ENCODE measurements around the gene DEFB121. TPM values are rescaled to one million over a fixed set of nuclear protein-coding genes. Genes with fewer than 3 reads are reported as not detected.

DEFB121 gene
- polyA plus RNA-seq, 1 of the 3 experiments (the other 2 are of a cell fraction) = not detected

- TF ChIP-seq MXI1 (IDR thresholded peaks at IDR 0.05; ENCODE audit: low read depth, low read length) = no peak
Observed at GRCh38 chr20:31414381-31414780, 8.4 kb upstream of the DEFB121 start (continued).

- no peaks in the 10 kb centered on the region for H3K9me3 ChIP-seq
- H3K79me2 ChIP-seq (ENCODE audit: insufficient read depth) = no peaks in the 10 kb centered on the region
- H2AFZ ChIP-seq (ENCODE audit: low read depth) = no peak overlapping the region
- no peak overlapping the region for H3K4me3 ChIP-seq (ENCODE audit: low read depth in 2 of 2, low read length in 1 of 2)
- no peaks in the 10 kb centered on the region; the same call in 1 of the 2 replicates for H3K27me3 ChIP-seq (ENCODE audit: insufficient read depth)
- no peaks in the 10 kb centered on the region for H3K4me1 ChIP-seq (ENCODE audit: control insufficient read depth in 1 of 2, insufficient read depth in 2 of 2, low read depth in 1 of 2, low read length in 1 of 2)
- CTCF ChIA-PET = no interaction called here
- H3K9me2 ChIP-seq = no peaks in the 10 kb centered on the region
- H3K36me3 ChIP-seq (replicated peaks in 1 of 2; ENCODE audit: control insufficient read depth in 1 of 2, insufficient read depth in 2 of 2, low read length in 1 of 2) = no peaks in the 10 kb centered on the region
- H3F3A ChIP-seq (replicated peaks; ENCODE audit: insufficient read depth) = no peaks in the 10 kb centered on the region
- H3K27ac ChIP-seq (ENCODE audit: low read depth in 2 of 2, low read length in 1 of 2) = no peak overlapping the region
- H4K20me1 ChIP-seq (ENCODE audit: insufficient read depth) = no peaks in the 10 kb centered on the region
- no peak overlapping the region for H3K4me2 ChIP-seq
- no peak for DNase-seq
- TF ChIP-seq FOSL2 (IDR thresholded peaks at IDR 0.05; ENCODE audit: borderline replicate concordance, low read depth) (no peak), MAX (IDR thresholded peaks at IDR 0.05; ENCODE audit: low read depth) (no peak), EZH2phosphoT487 (IDR thresholded peaks at IDR 0.05; ENCODE audit: borderline replicate concordance, low read depth) (no peak), RFX5 (IDR thresholded peaks at IDR 0.05; ENCODE audit: low read length) (no peak), RCOR1 (IDR thresholded peaks at IDR 0.05; ENCODE audit: low read length) (no peak), RAD21 (IDR thresholded peaks at IDR 0.05; ENCODE audit: low read length) (no peak), SIN3A (IDR thresholded peaks at IDR 0.05; ENCODE audit: borderline replicate concordance, low read depth, low read length) (no peak), CTCF (IDR thresholded peaks at IDR 0.05) (no peak), SMC3 (IDR thresholded peaks at IDR 0.05; ENCODE audit: low read depth, low read length) (no peak), YY1 (IDR thresholded peaks at IDR 0.05; ENCODE audit: low read depth) (no peak), IRF3 (IDR thresholded peaks at IDR 0.05; ENCODE audit: low read depth, low read length) (no peak)
- POLR2A ChIA-PET = no interaction called here
- 3% methylated on average over 1 of the region's 1 CpG for WGBS (ENCODE audit: low lambda C conversion rate)
- no peak overlapping the region for H3K9ac ChIP-seq
Observed at GRCh38 chr20:31410011-31410410, 4.0 kb upstream of the DEFB121 start.

- H3K4me2 ChIP-seq = no peak overlapping the region
- H2AFZ ChIP-seq (ENCODE audit: low read depth) = no peak overlapping the region
- H3K27ac ChIP-seq (ENCODE audit: low read depth in 2 of 2, low read length in 1 of 2) = no peak overlapping the region
- TF ChIP-seq USF2 (IDR thresholded peaks at IDR 0.05; ENCODE audit: borderline replicate concordance, low read depth, low read length) (no peak), CTCF (IDR thresholded peaks at IDR 0.05) (no peak)
- ChIA-PET POLR2A (no interaction called here), CTCF (no interaction called here)
- no peaks in the 10 kb centered on the region for H3K36me3 ChIP-seq (replicated peaks in 1 of 2; ENCODE audit: control insufficient read depth in 1 of 2, insufficient read depth in 2 of 2, low read length in 1 of 2)
- no peaks in the 10 kb centered on the region for H3K79me2 ChIP-seq (ENCODE audit: insufficient read depth)
- H3K4me1 ChIP-seq (ENCODE audit: control insufficient read depth in 1 of 2, insufficient read depth in 2 of 2, low read depth in 1 of 2, low read length in 1 of 2) = no peaks in the 10 kb centered on the region
- H3K9ac ChIP-seq = no peak overlapping the region
- WGBS (ENCODE audit: low lambda C conversion rate) = 0% methylated on average over 1 of the region's 1 CpG
- no peak overlapping the region for H3K4me3 ChIP-seq (ENCODE audit: low read depth in 2 of 2, low read length in 1 of 2)
- no peaks in the 10 kb centered on the region for H3K27me3 ChIP-seq (ENCODE audit: insufficient read depth)
- no peaks in the 10 kb centered on the region for H4K20me1 ChIP-seq (ENCODE audit: insufficient read depth)
- no peaks in the 10 kb centered on the region for H3K9me3 ChIP-seq
- DNase-seq = no peak
- H3K9me2 ChIP-seq = no peaks in the 10 kb centered on the region
- H3F3A ChIP-seq (replicated peaks; ENCODE audit: insufficient read depth) = no peaks in the 10 kb centered on the region
Observed at GRCh38 chr20:31403886-31404285, 2.1 kb downstream of the DEFB121 start.

Measured in SK-N-SH (cell line).